Measurements from ENCODE around the gene CRYGN. TPM values are rescaled to one million over a fixed set of nuclear protein-coding genes. Genes with fewer than 3 reads are reported as not detected.

CRYGN gene
- polyA plus RNA-seq, 1 donor (not counting 4 experiments of a cell fraction or from before 2014, with no cell fraction given): not detected

GRCh38 chr7:151390598-151391357, 49.2 kb downstream of the CRYGN start:
- no peak overlapping the region for H3K4me3 ChIP-seq (ENCODE audit: control insufficient read depth in 2 of 3, extremely low read depth in 1 of 3, insufficient read depth in 2 of 3, low read depth in 1 of 3, low read length in 3 of 3)
- no peaks in the 10 kb centered on the region for H3K79me2 ChIP-seq (ENCODE audit: control insufficient read depth, insufficient read depth, low read length)
- no peaks in the 10 kb centered on the region for H4K20me1 ChIP-seq (ENCODE audit: control insufficient read depth, extremely low read depth, insufficient read depth, low read length)
- H3K4me2 ChIP-seq (ENCODE audit: control insufficient read depth, extremely low read depth, insufficient read depth, low read depth, low read length): no peak overlapping the region
- H3K9ac ChIP-seq (ENCODE audit: control insufficient read depth, extremely low read depth, insufficient read depth, low read length): no peak overlapping the region
- H3K4me1 ChIP-seq (ENCODE audit: control insufficient read depth, extremely low read depth, insufficient read depth, low read length): no peaks in the 10 kb centered on the region
- H3K27ac ChIP-seq (ENCODE audit: control insufficient read depth, insufficient read depth, low read length): no peak overlapping the region
- H3K27me3 ChIP-seq (ENCODE audit: control insufficient read depth, extremely low read depth, insufficient read depth, low read length): peaks cover 18% of the 10 kb centered on the region
- FAIRE-seq (no peak), DNase-seq (ENCODE audit: low read depth, low spot score) (no peak)
- no peak for TF ChIP-seq EZH2 (IDR thresholded peaks at IDR 0.05; ENCODE audit: low read length)
- no peak for TF ChIP-seq CTCF (optimal IDR thresholded peaks at IDR 0.05 in 1 of 3, IDR thresholded peaks at IDR 0.05 in 1 of 3, conservative IDR thresholded peaks at IDR 0.05 in 1 of 3; ENCODE audit: extremely low read depth in 1 of 3, insufficient read depth in 2 of 3, low read length in 3 of 3)
- no peaks in the 10 kb centered on the region for H3K9me1 ChIP-seq (ENCODE audit: control insufficient read depth, extremely low read depth, insufficient read depth, low read length)
- H2AFZ ChIP-seq (ENCODE audit: control insufficient read depth, low read length): no peak overlapping the region
- dilution Hi-C loops (cut with MboI; ENCODE audit: extremely low pct_ligation_motif_present, low sequenced_read_pairs): no loop called here
- no peaks in the 10 kb centered on the region for H3K9me3 ChIP-seq (ENCODE audit: control insufficient read depth, low read depth, low read length)
- no peaks in the 10 kb centered on the region for H3K36me3 ChIP-seq (ENCODE audit: control insufficient read depth in 2 of 2, extremely low read depth in 1 of 2, insufficient read depth in 2 of 2, low read length in 2 of 2)

DNA sequence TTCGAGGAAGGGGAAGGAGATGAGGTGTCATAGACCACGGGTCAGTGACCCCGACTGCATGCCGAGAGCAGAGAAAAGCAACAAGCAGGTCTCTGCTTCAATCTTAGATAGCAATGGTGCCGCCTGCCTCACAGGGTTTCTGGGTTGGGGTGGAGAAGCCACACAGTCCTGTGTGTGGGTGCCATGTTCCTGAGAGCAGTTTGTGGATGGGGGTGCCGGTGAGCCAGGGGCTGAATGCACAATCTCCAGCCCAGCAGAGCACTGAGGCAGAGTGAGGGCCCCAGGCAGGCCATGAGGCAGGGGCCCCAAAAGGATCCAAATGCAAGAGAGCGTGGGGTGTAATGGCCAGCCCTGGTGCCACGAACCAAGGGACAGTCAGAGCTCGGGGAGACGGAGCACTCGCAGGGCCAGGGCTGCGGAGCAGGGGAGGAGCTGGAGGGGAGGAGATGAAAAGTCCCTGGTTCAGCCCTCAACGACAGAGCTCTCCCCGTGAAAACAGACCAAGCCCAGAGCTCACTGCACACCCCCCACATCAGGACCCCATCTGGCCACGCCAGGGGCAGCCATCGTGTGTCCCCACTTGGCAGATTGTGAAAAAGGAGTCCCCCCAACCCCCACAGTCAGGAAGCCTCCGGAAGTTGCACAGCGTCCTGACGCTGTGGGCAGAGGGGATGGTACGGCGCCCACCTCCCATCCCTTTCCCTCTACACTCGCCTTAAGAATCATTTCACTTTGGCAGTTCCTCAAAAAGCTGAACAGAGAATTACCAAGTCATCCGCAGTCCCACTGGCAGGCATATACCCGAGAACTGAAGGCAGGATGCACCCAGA, 50.0 kb downstream of the CRYGN start:
- no peaks in the 10 kb centered on the region for H3K4me1 ChIP-seq (ENCODE audit: control insufficient read depth, extremely low read depth, insufficient read depth, low read length)
- no peaks in the 10 kb centered on the region for H4K20me1 ChIP-seq (ENCODE audit: control insufficient read depth, extremely low read depth, insufficient read depth, low read length)
- dilution Hi-C loops (cut with MboI; ENCODE audit: extremely low pct_ligation_motif_present, low sequenced_read_pairs): no loop called here
- DNase-seq (ENCODE audit: low read depth, low spot score) (no peak), FAIRE-seq (no peak)
- H3K9me3 ChIP-seq (ENCODE audit: control insufficient read depth, low read depth, low read length): no peaks in the 10 kb centered on the region
- no peaks in the 10 kb centered on the region for H3K36me3 ChIP-seq (ENCODE audit: control insufficient read depth in 2 of 2, extremely low read depth in 1 of 2, insufficient read depth in 2 of 2, low read length in 2 of 2)
- H3K27me3 ChIP-seq (ENCODE audit: control insufficient read depth, extremely low read depth, insufficient read depth, low read length): peaks cover 18% of the 10 kb centered on the region
- no peak overlapping the region for H3K4me2 ChIP-seq (ENCODE audit: control insufficient read depth, extremely low read depth, insufficient read depth, low read depth, low read length)
- H3K9ac ChIP-seq (ENCODE audit: control insufficient read depth, extremely low read depth, insufficient read depth, low read length): no peak overlapping the region
- no peak overlapping the region for H3K27ac ChIP-seq (ENCODE audit: control insufficient read depth, insufficient read depth, low read length)
- no peaks in the 10 kb centered on the region for H3K9me1 ChIP-seq (ENCODE audit: control insufficient read depth, extremely low read depth, insufficient read depth, low read length)
- no peak overlapping the region for H3K4me3 ChIP-seq (ENCODE audit: control insufficient read depth in 2 of 3, extremely low read depth in 1 of 3, insufficient read depth in 2 of 3, low read depth in 1 of 3, low read length in 3 of 3)
- no peak for TF ChIP-seq EZH2 (IDR thresholded peaks at IDR 0.05; ENCODE audit: low read length)
- no peak for TF ChIP-seq CTCF (optimal IDR thresholded peaks at IDR 0.05 in 1 of 3, IDR thresholded peaks at IDR 0.05 in 1 of 3, conservative IDR thresholded peaks at IDR 0.05 in 1 of 3; ENCODE audit: extremely low read depth in 1 of 3, insufficient read depth in 2 of 3, low read length in 3 of 3)
- H3K79me2 ChIP-seq (ENCODE audit: control insufficient read depth, insufficient read depth, low read length): no peaks in the 10 kb centered on the region
- H2AFZ ChIP-seq (ENCODE audit: control insufficient read depth, low read length): no peak overlapping the region

Measured in keratinocyte (primary cell).